GM12872 (cell line): ENCODE measurements around the gene ZNF804B.

Experiments
- CTCF ChIP-seq: IDR thresholded peaks from 3 replicates; pipeline ENCODE4 v1.5.1; 2011; ENCODE audit warnings: low read depth, mild to moderate bottlenecking, low read length, moderate library complexity; ENCODE audit not compliant: insufficient read depth

ZNF804B gene

GRCh38 chr7:88964418-88964817, 204.9 kb downstream of the ZNF804B start:
- no peak for TF ChIP-seq CTCF

GRCh38 chr7:88965371-88965770, 205.9 kb downstream of the ZNF804B start:
- no peak for TF ChIP-seq CTCF

- TF ChIP-seq CTCF = 0 out of 3 replicates have a peak, but pooled peaks have one; percentile 2
These were observed 207.9 kb downstream of the ZNF804B start for GRCh38 chr7:88967432-88967831.

- TF ChIP-seq CTCF = no peak
These were observed 209.7 kb downstream of the ZNF804B start for GRCh38 chr7:88969167-88969566.

GRCh38 chr7:88985295-88985694, 225.8 kb downstream of the ZNF804B start:
- no peak for TF ChIP-seq CTCF

- no peak for TF ChIP-seq CTCF
These were observed 241.8 kb downstream of the ZNF804B start for GRCh38 chr7:89001306-89001705.

GRCh38 chr7:89002981-89003956, 243.8 kb downstream of the ZNF804B start:
- TF ChIP-seq CTCF = no peak
